Uterus (tissue), 2 donors: ENCODE data around the gene FAM200C.

ENCODE experiments used
- CTCF ChIP-seq, 4 experiments: fragments of 200-600 bp in 2 of 4; fragments of 450-650 bp in 2 of 4; sonication (generic) in 2 of 4; IDR thresholded peaks; one replicate each; pipeline ENCODE4 v1.5.1; 2016 to 2019; ENCODE audit warnings: antibody characterized with exemption in 4 of 4, mild to moderate bottlenecking in 2 of 4, moderate library complexity in 1 of 4
- POLR2A ChIP-seq, 2 donors: fragments of 450-650 bp; IDR thresholded peaks; one replicate each; pipeline ENCODE4 v1.6.1; 2016; ENCODE audit warnings: antibody characterized with exemption in 2 of 2, mild to moderate bottlenecking in 1 of 2, moderate library complexity in 1 of 2

- TF ChIP-seq CTCF (IDR thresholded peaks at IDR 0.05) (no peak), POLR2A (IDR thresholded peaks at IDR 0.05) (no peak)
These were observed 20.4 kb upstream of the FAM200C start for GRCh38 chr5:160420331-160420610.
